Keratinocyte (primary cell): ENCODE measurements around the gene FAM110D. TPM values are rescaled to one million over a fixed set of nuclear protein-coding genes. Genes with fewer than 3 reads are reported as not detected.
A peak's percentile ranks its signal among the peaks of the same experiment; 100 is the strongest.

Experiments
- DNase-seq: peaks from one replicate; pipeline ENCODE4 v3.0.0-alpha.2; 2011; ENCODE audit warnings: low read depth, missing footprints, low spot score
- FAIRE-seq: peaks from 2 replicates; lab custom pipeline; 2011; peaks lifted over from hg19 to GRCh38; lab: Jason Lieb, UNC
- H2AFZ ChIP-seq: 2 replicates; pipeline ENCODE4 v1.6.0; 2012; ENCODE audit warnings: low read length, control low read depth, inconsistent platforms; ENCODE audit not compliant: control insufficient read depth
- H3K27ac ChIP-seq: 2 replicates; pipeline ENCODE4 v1.5.1; 2011; ENCODE audit warnings: low read length; ENCODE audit not compliant: control insufficient read depth, insufficient read depth
- H3K27me3 ChIP-seq: 3 replicates; pipeline ENCODE4 v1.6.0; 2011; ENCODE audit warnings: low read length; ENCODE audit not compliant: control insufficient read depth, insufficient read depth; ENCODE audit errors: extremely low read depth
- H3K36me3 ChIP-seq, 2 experiments: 2 replicates in 1 of 2; 3 replicates in 1 of 2; pipeline ENCODE4 v1.5.1; 2011; ENCODE audit warnings: low read length in 2 of 2, mild to moderate bottlenecking in 1 of 2; ENCODE audit not compliant: control insufficient read depth in 2 of 2, insufficient read depth in 2 of 2; ENCODE audit errors: extremely low read depth in 1 of 2
- H3K4me1 ChIP-seq: 3 replicates; pipeline ENCODE4 v1.5.1; 2011; ENCODE audit warnings: low read length; ENCODE audit not compliant: control insufficient read depth, insufficient read depth; ENCODE audit errors: extremely low read depth
- H3K4me2 ChIP-seq: 3 replicates; pipeline ENCODE4 v1.6.0; 2011; ENCODE audit warnings: low read depth, low read length; ENCODE audit not compliant: control insufficient read depth, insufficient read depth; ENCODE audit errors: extremely low read depth
- H3K4me3 ChIP-seq, 3 experiments: fragments of 200-600 bp in 1 of 3; sonication (generic) in 1 of 3; 2 replicates in 2 of 3; 3 replicates in 1 of 3; pipeline ENCODE4 v1.5.1; 2011 to 2016; ENCODE audit warnings: low read length in 3 of 3, mild to moderate bottlenecking in 3 of 3, control low read depth in 2 of 3, inconsistent platforms in 1 of 3, low read depth in 1 of 3, mixed read lengths in 1 of 3, mixed run types in 1 of 3, moderate library complexity in 1 of 3; ENCODE audit not compliant: control insufficient read depth in 2 of 3, insufficient read depth in 2 of 3; ENCODE audit errors: extremely low read depth in 1 of 3
- H3K79me2 ChIP-seq: 2 replicates; pipeline ENCODE4 v1.6.0; 2012; ENCODE audit warnings: low read length; ENCODE audit not compliant: control insufficient read depth, insufficient read depth
- H3K9ac ChIP-seq: 3 replicates; pipeline ENCODE4 v1.6.0; 2011; ENCODE audit warnings: low read length; ENCODE audit not compliant: control insufficient read depth, insufficient read depth; ENCODE audit errors: extremely low read depth
- H3K9me1 ChIP-seq: 3 replicates; pipeline ENCODE4 v1.6.0; 2011; ENCODE audit warnings: low read length; ENCODE audit not compliant: control insufficient read depth, insufficient read depth; ENCODE audit errors: extremely low read depth
- H3K9me3 ChIP-seq: 2 replicates; pipeline ENCODE4 v1.5.1; 2012; ENCODE audit warnings: low read depth, low read length; ENCODE audit not compliant: control insufficient read depth
- H4K20me1 ChIP-seq: 3 replicates; pipeline ENCODE4 v1.6.0; 2011; ENCODE audit warnings: low read length; ENCODE audit not compliant: control insufficient read depth, insufficient read depth; ENCODE audit errors: extremely low read depth
- EZH2 ChIP-seq: IDR thresholded peaks from one replicate; pipeline ENCODE4 v1.6.1; 2012; ENCODE audit warnings: inconsistent platforms, mild to moderate bottlenecking, low read length, moderate library complexity
- dilution Hi-C: fragments of 300-500 bp; cut with MboI; formaldehyde crosslinking; loops from one replicate; pipeline ENCODE4 v1.7.0; 2020; ENCODE audit warnings: low sequenced_read_pairs; ENCODE audit not compliant: extremely low pct_ligation_motif_present
- polyA plus RNA-seq, 5 experiments: library from polyadenylated mRNA; depleted of rRNA in 3 of 5; stranded (reverse) in 3 of 5; stranded (forward) in 1 of 5; unstranded in 1 of 5; fragments of >200 nt; gene quantifications; 1 replicate in 1 of 5; 2 replicates in 3 of 5; 3 replicates in 1 of 5; pipeline versions ENCODE4 v1.2.1 to v1.2.3, GENCODE V29; 2011 to 2012; ENCODE audit warnings: missing spikeins in 2 of 5, low read depth in 1 of 5, low replicate concordance in 1 of 5
- TF ChIP-seq, protein P1 (sequence below), 3 experiments: IDR thresholded peaks in 1 of 3; conservative IDR thresholded peaks in 1 of 3; optimal IDR thresholded peaks in 1 of 3; 2 replicates in 2 of 3; 3 replicates in 1 of 3; pipeline versions ENCODE3 to v1.5.1; 2011; ENCODE audit warnings: low read length in 3 of 3, mild to moderate bottlenecking in 3 of 3, moderate library complexity in 2 of 3, control low read depth in 1 of 3, inconsistent platforms in 1 of 3; ENCODE audit not compliant: insufficient read depth in 2 of 3; ENCODE audit errors: extremely low read depth in 1 of 3

FAM110D gene
- polyA plus RNA-seq, 1 donor (not counting 4 experiments of a cell fraction or from before 2014, with no cell fraction given): not detected

DNA sequence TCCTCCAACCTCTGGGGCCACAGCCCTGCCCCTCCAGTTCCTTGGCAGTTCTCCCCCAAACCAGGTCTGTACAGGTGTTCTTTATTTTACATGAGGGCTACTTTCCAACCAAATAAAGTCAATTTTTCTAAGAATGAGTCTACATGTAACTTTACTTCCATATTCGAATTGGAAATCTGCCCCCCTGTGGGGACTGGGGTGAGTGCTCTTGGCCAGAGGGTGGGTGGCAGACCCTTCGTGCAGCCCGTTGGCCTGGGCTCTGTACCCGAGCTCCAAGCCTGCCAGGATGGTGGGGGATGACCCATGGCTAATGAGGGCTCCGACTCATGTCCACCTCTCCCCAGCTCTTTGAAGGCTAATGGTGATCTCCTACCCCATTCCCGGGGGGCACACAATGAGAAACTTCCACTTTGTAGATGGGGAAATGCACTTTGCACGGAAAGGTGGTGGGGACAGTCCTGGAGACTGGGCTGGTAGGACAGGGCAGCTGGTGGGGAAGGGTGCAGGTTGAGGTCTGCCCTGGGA lies 30.9 kb downstream of the FAM110D start:
- H3K79me2 ChIP-seq: no peaks in the 10 kb centered on the region
- no peaks in the 10 kb centered on the region for H4K20me1 ChIP-seq
- H3K36me3 ChIP-seq: peaks cover 18 to 24% of the 10 kb centered on the region in 2 experiments
- no peaks in the 10 kb centered on the region for H3K27me3 ChIP-seq
- H2AFZ ChIP-seq: no peak overlapping the region
- DNase-seq (no peak), FAIRE-seq (no peak)
- no peak overlapping the region for H3K27ac ChIP-seq
- H3K4me3 ChIP-seq: no peak overlapping the region
- no peaks in the 10 kb centered on the region for H3K9me1 ChIP-seq
- dilution Hi-C loops: no loop called here
- TF ChIP-seq EZH2: no peak
- TF ChIP-seq, protein P1, sequence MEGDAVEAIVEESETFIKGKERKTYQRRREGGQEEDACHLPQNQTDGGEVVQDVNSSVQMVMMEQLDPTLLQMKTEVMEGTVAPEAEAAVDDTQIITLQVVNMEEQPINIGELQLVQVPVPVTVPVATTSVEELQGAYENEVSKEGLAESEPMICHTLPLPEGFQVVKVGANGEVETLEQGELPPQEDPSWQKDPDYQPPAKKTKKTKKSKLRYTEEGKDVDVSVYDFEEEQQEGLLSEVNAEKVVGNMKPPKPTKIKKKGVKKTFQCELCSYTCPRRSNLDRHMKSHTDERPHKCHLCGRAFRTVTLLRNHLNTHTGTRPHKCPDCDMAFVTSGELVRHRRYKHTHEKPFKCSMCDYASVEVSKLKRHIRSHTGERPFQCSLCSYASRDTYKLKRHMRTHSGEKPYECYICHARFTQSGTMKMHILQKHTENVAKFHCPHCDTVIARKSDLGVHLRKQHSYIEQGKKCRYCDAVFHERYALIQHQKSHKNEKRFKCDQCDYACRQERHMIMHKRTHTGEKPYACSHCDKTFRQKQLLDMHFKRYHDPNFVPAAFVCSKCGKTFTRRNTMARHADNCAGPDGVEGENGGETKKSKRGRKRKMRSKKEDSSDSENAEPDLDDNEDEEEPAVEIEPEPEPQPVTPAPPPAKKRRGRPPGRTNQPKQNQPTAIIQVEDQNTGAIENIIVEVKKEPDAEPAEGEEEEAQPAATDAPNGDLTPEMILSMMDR (optimal IDR thresholded peaks at IDR 0.05 in 1 of 3, IDR thresholded peaks at IDR 0.05 in 1 of 3, conservative IDR thresholded peaks at IDR 0.05 in 1 of 3; ENCODE audit: extremely low read depth in 1 of 3, insufficient read depth in 2 of 3, low read length in 3 of 3): no peak
- H3K9me3 ChIP-seq: no peaks in the 10 kb centered on the region
- no peak overlapping the region for H3K4me2 ChIP-seq
- H3K9ac ChIP-seq: no peak overlapping the region
- no peaks in the 10 kb centered on the region for H3K4me1 ChIP-seq

- no peaks in the 10 kb centered on the region for H3K9me3 ChIP-seq
- FAIRE-seq (no peak), DNase-seq (no peak)
- dilution Hi-C loops: no loop called here
- TF ChIP-seq, protein P1 (optimal IDR thresholded peaks at IDR 0.05 in 1 of 3, IDR thresholded peaks at IDR 0.05 in 1 of 3, conservative IDR thresholded peaks at IDR 0.05 in 1 of 3; ENCODE audit: extremely low read depth in 1 of 3, insufficient read depth in 2 of 3, low read length in 3 of 3): peak in 2 of 3 experiments; percentile 11 to 22
- no peak for TF ChIP-seq EZH2
- no peak within 1 kb of the TSS for H3K27ac ChIP-seq
- no peaks in the 10 kb centered on the region for H3K4me1 ChIP-seq
- no peaks in the 10 kb centered on the region for H4K20me1 ChIP-seq
- no peaks in the 10 kb centered on the region for H3K79me2 ChIP-seq
- no peaks in the 10 kb centered on the region for H3K9me1 ChIP-seq
- no peak within 1 kb of the TSS for H2AFZ ChIP-seq
- H3K4me2 ChIP-seq: no peak within 1 kb of the TSS
- no peak within 1 kb of the TSS for H3K4me3 ChIP-seq
- no peaks in the 10 kb centered on the region for H3K27me3 ChIP-seq
- peaks cover 18 to 23% of the 10 kb centered on the region in 2 experiments for H3K36me3 ChIP-seq
- no peak within 1 kb of the TSS for H3K9ac ChIP-seq
Observed at GRCh38 chr1:26190373-26190987, 31.6 kb downstream of the FAM110D start, which contains the start of gene CATSPER4. Gene CATSPER4, plus strand, starts transcription at chr1:26190602. Its CDS starts 26 bp downstream, at chr1:26190628.
